OCI-LY3 (cell line): ENCODE data around the gene MAGI1.
A peak's percentile ranks its signal among the peaks of the same experiment; 100 is the strongest.

Experiments used
- H2AFZ ChIP-seq: fragments of 200-600, 300-600 bp; shearing (Covaris generic); 2 replicates; pipeline ENCODE4 v1.6.0; 2014; ENCODE audit warnings: antibody characterized with exemption, low read depth, low read length
- H3K27ac ChIP-seq: fragments of 200-600, 300-600 bp; sonication (generic); 2 replicates; pipeline ENCODE4 v1.5.1; 2014; ENCODE audit warnings: mild to moderate bottlenecking, low read length, moderate library complexity, mixed read lengths
- H3K27me3 ChIP-seq: fragments of 200-600, 300-600 bp; sonication (generic); 2 replicates; pipeline ENCODE4 v1.6.1; 2014; ENCODE audit warnings: low read depth, low read length, mixed read lengths
- H3K36me3 ChIP-seq: fragments of 200-600, 300-600 bp; sonication (generic); replicated peaks from 2 replicates; pipeline ENCODE3; 2014; ENCODE audit warnings: low read depth, low read length, mixed read lengths
- H3K4me1 ChIP-seq: fragments of 300-600, 200-600 bp; sonication (generic); 2 replicates; pipeline ENCODE4 v1.6.1; 2014; ENCODE audit warnings: low read length, mixed read lengths
- H3K4me2 ChIP-seq: fragments of 200-600, 300-600 bp; sonication (generic); 2 replicates; pipeline ENCODE4 v1.6.1; 2014; ENCODE audit warnings: low read length, mixed read lengths
- H3K4me3 ChIP-seq: fragments of 300-600, 200-600 bp; sonication (generic); 2 replicates; pipeline ENCODE4 v1.5.1; 2014; ENCODE audit warnings: antibody characterized with exemption, mild to moderate bottlenecking, low read length, moderate library complexity
- H3K79me2 ChIP-seq: fragments of 300-600, 200-600 bp; shearing (Covaris generic); 2 replicates; pipeline ENCODE4 v1.6.1; 2014; ENCODE audit warnings: mild to moderate bottlenecking, low read length, mixed read lengths
- H3K9ac ChIP-seq: fragments of 300-600, 200-600 bp; shearing (Covaris generic); 2 replicates; pipeline ENCODE4 v1.6.0; 2014; ENCODE audit warnings: mild to moderate bottlenecking, low read length, moderate library complexity
- H3K9me3 ChIP-seq: fragments of 200-600, 300-600 bp; shearing (Covaris generic); 2 replicates; pipeline ENCODE4 v1.6.1; 2014; ENCODE audit warnings: low read length, mixed read lengths; ENCODE audit not compliant: insufficient read depth
- H4K20me1 ChIP-seq: fragments of 200-600, 300-600 bp; sonication (generic); 2 replicates; pipeline ENCODE4 v1.6.1; 2016; ENCODE audit warnings: low read length, mixed read lengths; ENCODE audit not compliant: insufficient read depth
- EZH2phosphoT487 ChIP-seq: fragments of 200-600 bp; shearing (Covaris generic); IDR thresholded peaks from 2 replicates; pipeline ENCODE4 v1.6.1; 2018; ENCODE audit warnings: antibody characterized with exemption, mixed run types, low read depth
- TF ChIP-seq, protein P1 (sequence below): fragments of 200-600, 300-600 bp; sonication (generic); IDR thresholded peaks from 2 replicates; pipeline ENCODE4 v1.5.1; 2014; ENCODE audit warnings: antibody characterized with exemption, low read length, low read depth

MAGI1 gene

DNA sequence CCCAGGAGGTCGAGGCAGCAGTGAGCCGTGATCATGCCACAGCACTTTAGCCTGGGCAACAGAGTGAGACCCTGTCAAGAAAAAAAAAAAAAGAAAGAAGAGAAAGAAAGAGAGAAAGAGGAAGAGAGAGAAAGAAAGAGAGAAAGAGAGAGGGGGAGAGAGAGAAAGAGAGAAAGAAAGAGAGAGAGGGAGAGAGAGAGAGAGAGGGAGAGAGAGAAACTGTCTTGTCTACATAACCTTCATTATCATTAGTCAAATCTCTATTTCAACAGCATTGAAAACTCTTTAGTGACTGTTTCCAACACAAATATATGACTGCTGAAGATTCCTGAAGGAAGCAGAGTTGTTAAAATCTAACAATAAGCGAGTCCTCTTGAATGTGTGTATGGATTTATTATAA is 304.3 kb downstream of the MAGI1 start:
- H3K79me2 ChIP-seq = no peaks in the 10 kb centered on the region
- no peak overlapping the region for H3K4me2 ChIP-seq
- H3K4me1 ChIP-seq = 0 out of 2 replicates have a peak, but pooled peaks cover 3% of the 10 kb centered on the region
- no peaks in the 10 kb centered on the region for H3K36me3 ChIP-seq
- no peak overlapping the region for H2AFZ ChIP-seq
- no peak overlapping the region for H3K4me3 ChIP-seq
- H4K20me1 ChIP-seq = no peaks in the 10 kb centered on the region
- no peak for TF ChIP-seq EZH2phosphoT487
- TF ChIP-seq, protein P1, sequence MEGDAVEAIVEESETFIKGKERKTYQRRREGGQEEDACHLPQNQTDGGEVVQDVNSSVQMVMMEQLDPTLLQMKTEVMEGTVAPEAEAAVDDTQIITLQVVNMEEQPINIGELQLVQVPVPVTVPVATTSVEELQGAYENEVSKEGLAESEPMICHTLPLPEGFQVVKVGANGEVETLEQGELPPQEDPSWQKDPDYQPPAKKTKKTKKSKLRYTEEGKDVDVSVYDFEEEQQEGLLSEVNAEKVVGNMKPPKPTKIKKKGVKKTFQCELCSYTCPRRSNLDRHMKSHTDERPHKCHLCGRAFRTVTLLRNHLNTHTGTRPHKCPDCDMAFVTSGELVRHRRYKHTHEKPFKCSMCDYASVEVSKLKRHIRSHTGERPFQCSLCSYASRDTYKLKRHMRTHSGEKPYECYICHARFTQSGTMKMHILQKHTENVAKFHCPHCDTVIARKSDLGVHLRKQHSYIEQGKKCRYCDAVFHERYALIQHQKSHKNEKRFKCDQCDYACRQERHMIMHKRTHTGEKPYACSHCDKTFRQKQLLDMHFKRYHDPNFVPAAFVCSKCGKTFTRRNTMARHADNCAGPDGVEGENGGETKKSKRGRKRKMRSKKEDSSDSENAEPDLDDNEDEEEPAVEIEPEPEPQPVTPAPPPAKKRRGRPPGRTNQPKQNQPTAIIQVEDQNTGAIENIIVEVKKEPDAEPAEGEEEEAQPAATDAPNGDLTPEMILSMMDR = no peak
- H3K27me3 ChIP-seq = peaks cover 11% of the 10 kb centered on the region; the same call in 1 of the 2 replicates
- no peak overlapping the region for H3K9ac ChIP-seq
- no peaks in the 10 kb centered on the region for H3K9me3 ChIP-seq
- no peak overlapping the region for H3K27ac ChIP-seq

DNA sequence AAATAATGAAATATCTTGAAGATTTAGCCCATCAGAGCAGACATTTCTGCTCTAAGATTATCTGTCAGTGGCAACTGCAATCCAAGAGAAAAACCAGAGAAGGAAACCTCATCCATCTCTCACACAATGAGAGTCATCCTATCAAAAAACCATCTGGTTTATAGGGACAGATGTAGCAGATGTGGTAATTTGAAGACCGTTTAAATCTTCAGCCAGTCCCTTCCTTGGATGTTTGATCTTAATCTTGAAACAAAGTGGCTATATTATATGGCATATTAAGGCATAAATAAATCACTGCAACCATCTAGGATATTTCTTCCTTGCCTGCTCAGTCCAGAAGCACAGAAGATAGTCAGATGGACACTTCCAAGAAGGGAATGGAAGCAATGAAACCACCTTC is 305.3 kb downstream of the MAGI1 start:
- Histone ChIP-seq H3K27me3 (peaks cover 9% of the 10 kb centered on the region; the same call in 1 of the 2 replicates), H3K36me3 (no peaks in the 10 kb centered on the region), H4K20me1 (no peaks in the 10 kb centered on the region), H3K4me3 (no peak overlapping the region), H3K4me1 (0 out of 2 replicates have a peak, but pooled peaks cover 3% of the 10 kb centered on the region), H3K79me2 (no peaks in the 10 kb centered on the region), H3K9ac (no peak overlapping the region), H3K4me2 (no peak overlapping the region), H2AFZ (no peak overlapping the region), H3K9me3 (no peaks in the 10 kb centered on the region), H3K27ac (no peak overlapping the region)
- no peak for TF ChIP-seq EZH2phosphoT487
- TF ChIP-seq, protein P1 = no peak

DNA sequence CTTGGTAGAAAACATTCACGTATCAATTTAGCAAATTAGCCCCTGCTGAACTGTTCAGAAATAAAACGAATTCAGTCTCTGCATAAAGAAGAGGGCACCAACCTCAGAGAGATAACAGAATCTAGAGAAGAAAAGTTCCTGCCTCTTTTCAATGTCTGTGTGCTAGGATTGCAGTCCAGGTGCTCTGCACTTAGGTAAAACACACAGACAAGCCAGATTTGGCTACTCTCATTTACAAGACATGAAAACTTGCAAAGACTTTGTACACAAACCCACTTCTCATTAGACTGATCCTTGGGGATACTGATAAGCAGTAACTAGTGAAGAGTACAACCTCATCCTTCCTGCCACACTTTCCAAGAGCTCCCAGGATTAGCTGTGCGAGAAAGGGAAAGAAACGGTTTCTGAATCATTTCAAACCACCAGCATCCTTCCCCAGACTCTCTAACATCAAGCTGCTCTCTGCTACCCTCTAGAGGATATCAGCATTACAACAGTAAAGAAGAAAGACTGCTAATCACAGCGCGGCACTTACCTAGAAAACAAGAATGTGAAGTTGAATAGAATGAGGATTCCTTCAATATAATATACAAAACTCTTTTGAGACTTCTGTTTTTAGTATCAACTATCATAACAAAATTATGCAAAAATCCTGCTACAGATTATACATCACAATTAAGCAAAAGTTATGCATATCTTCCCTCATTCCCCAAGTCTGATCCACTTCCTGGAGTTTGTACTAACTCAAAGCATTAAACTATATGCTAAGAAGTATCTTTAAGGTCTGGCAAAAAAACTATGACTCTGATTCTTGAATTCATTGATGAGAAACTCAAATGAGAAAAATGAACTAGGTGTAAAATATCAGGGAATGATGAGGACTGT is 306.4 kb downstream of the MAGI1 start:
- no peak for TF ChIP-seq EZH2phosphoT487
- TF ChIP-seq, protein P1 = peak; percentile 80
- H3K4me3 ChIP-seq = 0 out of 2 replicates have a peak overlapping the region, but pooled peaks have one; percentile 19
- H3K36me3 ChIP-seq = no peaks in the 10 kb centered on the region
- H3K4me2 ChIP-seq = peak overlapping the region; percentile 56
- peaks cover 15% of the 10 kb centered on the region; the same call in 1 of the 2 replicates for H3K27me3 ChIP-seq
- no peaks in the 10 kb centered on the region for H3K9me3 ChIP-seq
- H3K9ac ChIP-seq = no peak overlapping the region
- no peaks in the 10 kb centered on the region for H4K20me1 ChIP-seq
- H3K79me2 ChIP-seq = no peaks in the 10 kb centered on the region
- H2AFZ ChIP-seq = peak overlapping the region; percentile 68
- H3K4me1 ChIP-seq = 0 out of 2 replicates have a peak, but pooled peaks cover 3% of the 10 kb centered on the region
- H3K27ac ChIP-seq = no peak overlapping the region

DNA sequence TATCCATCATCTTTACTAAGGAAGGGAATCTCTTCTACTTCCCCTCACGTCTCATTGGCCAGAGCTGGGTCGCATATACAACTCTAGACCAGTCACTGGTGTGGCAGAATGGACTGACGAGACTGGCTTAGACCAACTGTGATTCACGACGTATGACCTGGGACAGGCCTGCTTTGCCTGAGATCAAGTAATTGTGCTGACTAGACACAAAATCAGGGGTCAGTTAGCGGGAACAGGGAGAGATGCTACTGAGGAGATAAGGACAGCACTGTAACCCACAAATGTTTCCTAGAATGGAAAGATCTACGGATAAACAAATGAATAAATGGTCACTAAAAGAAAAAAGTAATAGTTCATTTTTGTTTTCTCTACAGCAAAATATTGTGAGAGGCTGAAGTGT is 308.3 kb downstream of the MAGI1 start:
- Histone ChIP-seq H3K4me2 (no peak overlapping the region), H3K36me3 (no peaks in the 10 kb centered on the region), H3K4me1 (0 out of 2 replicates have a peak, but pooled peaks cover 3% of the 10 kb centered on the region), H3K9me3 (no peaks in the 10 kb centered on the region), H2AFZ (no peak overlapping the region), H4K20me1 (no peaks in the 10 kb centered on the region), H3K9ac (no peak overlapping the region), H3K27ac (no peak overlapping the region), H3K4me3 (no peak overlapping the region), H3K79me2 (no peaks in the 10 kb centered on the region), H3K27me3 (peaks cover 18% of the 10 kb centered on the region; the same call in 1 of the 2 replicates)
- TF ChIP-seq EZH2phosphoT487 = no peak
- TF ChIP-seq, protein P1 = no peak
